CD4-positive, alpha-beta T cell (primary cell): ENCODE measurements around the gene PELI2. TPM values are rescaled to one million over a fixed set of nuclear protein-coding genes. Genes with fewer than 3 reads are reported as not detected.
"Not testable (repeated sequence)": the region's sequence is repeated elsewhere in the genome, so short reads cannot be mapped to it uniquely, and the experiment has no call there.

Experiments used
- ATAC-seq: fragments of 200-7000 bp; cut with Tn5 transposase; one replicate; pipeline ENCODE4 v1.10.0; 2022; ENCODE audit warnings: mild to moderate bottlenecking; ENCODE audit not compliant: poor library complexity
- CTCF ChIA-PET: fragments of 350-600 bp; sonication (Branson Sonifier 250); formaldehyde crosslinking; loops from one replicate; lab custom pipeline; 2021; ENCODE audit warnings: antibody characterized with exemption, inconsistent platforms; lab: Charles Lee
- POLR2A ChIA-PET: fragments of 350-600 bp; sonication (Branson Sonifier 250); formaldehyde crosslinking; loops from one replicate; lab custom pipeline; 2021; ENCODE audit warnings: antibody characterized with exemption, inconsistent platforms; lab: Charles Lee
- DNase-seq, 14 experiments: peaks; one replicate each; pipeline ENCODE4 v3.0.0-alpha.2; 2013 to 2020; ENCODE audit warnings: mixed read lengths in 2 of 14
- H3K27ac ChIP-seq, 2 donors: one replicate each; pipeline versions ENCODE4 v1.5.1 to v1.7.0; 2013; ENCODE audit warnings: low read length in 2 of 2, low read depth in 1 of 2, mild to moderate bottlenecking in 1 of 2
- H3K27me3 ChIP-seq, 2 experiments: 1 replicate in 1 of 2; 2 replicates in 1 of 2; pipeline versions ENCODE4 v1.6.1 to v1.7.0; 2013; ENCODE audit warnings: low read length in 2 of 2, control low read depth in 1 of 2, mild to moderate bottlenecking in 1 of 2, moderate library complexity in 1 of 2; ENCODE audit not compliant: insufficient read depth in 2 of 2, control insufficient read depth in 1 of 2
- H3K36me3 ChIP-seq: one replicate; pipeline ENCODE4 v1.6.1; 2013; ENCODE audit warnings: low read length, control low read depth; ENCODE audit not compliant: insufficient read depth
- H3K4me1 ChIP-seq: one replicate; pipeline ENCODE4 v1.6.1; 2013; ENCODE audit warnings: low read length, control low read depth; ENCODE audit not compliant: insufficient read depth
- H3K4me3 ChIP-seq: one replicate; pipeline ENCODE4 v1.5.1; 2013; ENCODE audit warnings: mild to moderate bottlenecking, low read length, moderate library complexity
- H3K9me3 ChIP-seq, 2 experiments: 1 replicate in 1 of 2; 2 replicates in 1 of 2; pipeline versions ENCODE4 v1.6.1 to v1.7.0; 2013; ENCODE audit warnings: low read length in 2 of 2, mild to moderate bottlenecking in 2 of 2, control low read depth in 1 of 2, moderate library complexity in 1 of 2; ENCODE audit not compliant: control insufficient read depth in 1 of 2, insufficient read depth in 1 of 2
- H3K27ac Mint-ChIP-seq: one replicate; pipeline ENCODE4 v1.8.0; 2020; ENCODE audit warnings: mixed read lengths
- H3K27me3 Mint-ChIP-seq: one replicate; pipeline ENCODE4 v1.8.0; 2021; ENCODE audit warnings: mixed read lengths
- H3K36me3 Mint-ChIP-seq: one replicate; pipeline ENCODE4 v1.8.0; 2021; ENCODE audit warnings: low read depth, mixed read lengths
- H3K4me1 Mint-ChIP-seq: one replicate; pipeline ENCODE4 v1.8.0; 2021; ENCODE audit warnings: low read depth, mixed read lengths
- H3K4me3 Mint-ChIP-seq: one replicate; pipeline ENCODE4 v1.8.0; 2020; ENCODE audit warnings: mild to moderate bottlenecking, mixed read lengths
- H3K9me3 Mint-ChIP-seq: one replicate; pipeline ENCODE4 v1.8.0; 2020; ENCODE audit warnings: mixed read lengths
- CTCF ChIP-seq: fragments of 200-600 bp; IDR thresholded peaks from one replicate; pipeline ENCODE4 v1.8.0; 2022; ENCODE audit warnings: antibody characterized with exemption, mild to moderate bottlenecking
- intact Hi-C, 2 experiments: fragments of 100-400 bp; cut with DNase I in 1 of 2; cut with micrococcal nuclease in 1 of 2; formaldehyde crosslinking; loops; one replicate each; pipeline versions ENCODE4 v1.15.1 to v1.9.0; 2023 to 2025; cut with DNase I, micrococcal nuclease
- total RNA-seq, 174 experiments: library from RNA in 2 of 174; stranded (reverse) in 2 of 174; gene quantifications; one replicate each; pipeline ENCODE4 v1.2.3 and lab custom pipeline; 2021 to 2026

Gene PELI2
- total RNA-seq, 2 experiments from 2014 or later, result 12.2 to 15.9 TPM

- no peaks in the 10 kb centered on the region for H3K4me1 ChIP-seq
- ChIA-PET CTCF (no interaction called here), POLR2A (no interaction called here)
- peaks cover 0 to 12% of the 10 kb centered on the region in 2 experiments for H3K9me3 ChIP-seq
- Mint-ChIP-seq H3K4me3 (no peak overlapping the region), H3K36me3 (peaks cover 52% of the 10 kb centered on the region), H3K27ac (no peak overlapping the region), H3K27me3 (no peaks in the 10 kb centered on the region), H3K9me3 (peaks cover 29% of the 10 kb centered on the region), H3K4me1 (no peaks in the 10 kb centered on the region)
- DNase-seq (no peak), ATAC-seq (no peak)
- no peak overlapping the region for H3K4me3 ChIP-seq
- intact Hi-C loops, result no loop called here
- no peak for TF ChIP-seq CTCF
- H3K27ac ChIP-seq, result no peak overlapping the region
- no peaks in the 10 kb centered on the region for H3K36me3 ChIP-seq
- no peaks in the 10 kb centered on the region for H3K27me3 ChIP-seq
These were observed 44.3 kb downstream of the PELI2 start for GRCh38 chr14:56162476-56162875.

GRCh38 chr14:56166579-56166978 is 48.4 kb downstream of the PELI2 start:
- H3K4me3 Mint-ChIP-seq, H3K27ac Mint-ChIP-seq, H3K27ac ChIP-seq, H3K27me3 ChIP-seq, ATAC-seq, intact Hi-C loops, H3K4me3 ChIP-seq, H3K27me3 Mint-ChIP-seq, DNase-seq, POLR2A ChIA-PET, H3K36me3 ChIP-seq, CTCF ChIA-PET: not testable (repeated sequence)
- peaks cover 12% of the 10 kb centered on the region for H3K4me1 ChIP-seq
- peaks cover 0 to 12% of the 10 kb centered on the region in 2 experiments for H3K9me3 ChIP-seq
- peaks cover 27% of the 10 kb centered on the region for H3K9me3 Mint-ChIP-seq
- peaks cover 22% of the 10 kb centered on the region for H3K4me1 Mint-ChIP-seq
- peaks cover 52% of the 10 kb centered on the region for H3K36me3 Mint-ChIP-seq

- Histone ChIP-seq H3K4me1 (peaks cover 26% of the 10 kb centered on the region), H3K36me3 (no peaks in the 10 kb centered on the region), H3K9me3 (peaks cover 0 to 12% of the 10 kb centered on the region in 2 experiments), H3K27me3 (no peaks in the 10 kb centered on the region), H3K4me3 (no peak overlapping the region), H3K27ac (no peak overlapping the region)
- CTCF ChIA-PET, result no interaction called here
- Mint-ChIP-seq H3K36me3 (peaks cover 43% of the 10 kb centered on the region), H3K4me3 (no peak overlapping the region), H3K9me3 (peaks cover 25% of the 10 kb centered on the region), H3K27me3 (no peaks in the 10 kb centered on the region), H3K4me1 (peaks cover 34% of the 10 kb centered on the region), H3K27ac (no peak overlapping the region)
- no peak for TF ChIP-seq CTCF
- POLR2A ChIA-PET, result no interaction called here
- intact Hi-C loops, result no loop called here
- DNase-seq, result no peak
- no peak for ATAC-seq
These were observed 49.9 kb downstream of the PELI2 start for GRCh38 chr14:56168007-56168616.

GRCh38 chr14:56170028-56170427 is 51.8 kb downstream of the PELI2 start:
- no peak overlapping the region for H3K4me3 ChIP-seq
- peaks cover 53% of the 10 kb centered on the region for H3K4me1 Mint-ChIP-seq
- H3K36me3 Mint-ChIP-seq, result peaks cover 28% of the 10 kb centered on the region
- H3K36me3 ChIP-seq, result no peaks in the 10 kb centered on the region
- DNase-seq, result no peak
- POLR2A ChIA-PET, result no interaction called here
- no peaks in the 10 kb centered on the region for H3K27me3 Mint-ChIP-seq
- peaks cover 11% of the 10 kb centered on the region for H3K9me3 Mint-ChIP-seq
- no peak for TF ChIP-seq CTCF
- H3K27me3 ChIP-seq, result no peaks in the 10 kb centered on the region
- ATAC-seq, result no peak
- intact Hi-C loops, result no loop called here
- H3K27ac Mint-ChIP-seq, result no peak overlapping the region
- peaks cover 0 to 12% of the 10 kb centered on the region in 2 experiments for H3K9me3 ChIP-seq
- H3K27ac ChIP-seq, result no peak overlapping the region
- H3K4me3 Mint-ChIP-seq, result no peak overlapping the region
- peaks cover 33% of the 10 kb centered on the region for H3K4me1 ChIP-seq
- CTCF ChIA-PET, result no interaction called here
